ENCODE results near the gene PA2G4.
A peak's percentile ranks its signal among the peaks of the same experiment; 100 is the strongest.

DNA sequence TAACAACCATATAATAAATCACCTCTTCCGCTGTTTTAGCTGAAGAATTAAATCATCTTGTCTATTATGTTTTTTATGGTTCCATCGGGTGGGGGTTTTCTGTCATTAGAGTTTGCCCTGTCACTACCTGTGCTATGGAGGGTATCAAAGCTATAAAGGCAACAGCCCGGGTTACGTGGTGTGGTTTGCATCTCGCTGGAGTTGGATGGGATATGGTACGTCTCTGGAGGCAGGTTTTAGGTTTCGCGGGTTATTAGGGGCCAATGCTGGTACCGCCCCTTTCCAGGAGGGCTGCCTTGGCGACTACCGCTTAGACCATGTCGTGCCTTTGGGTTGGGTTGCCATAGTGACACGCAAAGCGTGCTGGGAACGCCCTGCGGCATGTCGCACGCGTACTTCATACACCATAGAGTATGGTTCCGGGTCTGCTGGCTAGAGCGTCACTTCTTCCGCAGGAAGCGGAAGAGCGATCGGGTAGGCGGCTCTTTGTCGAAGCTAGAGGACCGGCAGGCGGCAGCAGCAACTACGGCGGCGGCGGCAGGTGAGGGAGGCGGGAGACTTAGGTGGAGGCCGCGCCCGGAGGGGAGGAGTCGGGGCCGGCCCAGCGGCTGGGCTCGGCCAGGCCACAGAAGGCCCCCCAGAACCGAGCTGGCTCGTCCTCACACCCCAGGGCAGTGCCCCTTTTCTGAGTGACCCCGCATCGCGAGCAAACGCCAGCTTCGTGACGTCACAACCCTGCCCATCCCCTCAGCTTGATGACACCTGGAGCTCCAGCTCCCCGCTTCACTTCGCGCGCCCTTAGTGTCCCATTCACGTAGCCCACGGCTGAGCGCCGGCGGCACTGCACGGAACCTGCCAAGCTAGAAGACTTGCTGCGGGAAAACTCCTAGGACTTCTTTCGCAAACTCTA lies 13.7 kb downstream of the PA2G4 start, which contains the start of gene ZC3H10:
- TF ChIP-seq, protein P1, sequence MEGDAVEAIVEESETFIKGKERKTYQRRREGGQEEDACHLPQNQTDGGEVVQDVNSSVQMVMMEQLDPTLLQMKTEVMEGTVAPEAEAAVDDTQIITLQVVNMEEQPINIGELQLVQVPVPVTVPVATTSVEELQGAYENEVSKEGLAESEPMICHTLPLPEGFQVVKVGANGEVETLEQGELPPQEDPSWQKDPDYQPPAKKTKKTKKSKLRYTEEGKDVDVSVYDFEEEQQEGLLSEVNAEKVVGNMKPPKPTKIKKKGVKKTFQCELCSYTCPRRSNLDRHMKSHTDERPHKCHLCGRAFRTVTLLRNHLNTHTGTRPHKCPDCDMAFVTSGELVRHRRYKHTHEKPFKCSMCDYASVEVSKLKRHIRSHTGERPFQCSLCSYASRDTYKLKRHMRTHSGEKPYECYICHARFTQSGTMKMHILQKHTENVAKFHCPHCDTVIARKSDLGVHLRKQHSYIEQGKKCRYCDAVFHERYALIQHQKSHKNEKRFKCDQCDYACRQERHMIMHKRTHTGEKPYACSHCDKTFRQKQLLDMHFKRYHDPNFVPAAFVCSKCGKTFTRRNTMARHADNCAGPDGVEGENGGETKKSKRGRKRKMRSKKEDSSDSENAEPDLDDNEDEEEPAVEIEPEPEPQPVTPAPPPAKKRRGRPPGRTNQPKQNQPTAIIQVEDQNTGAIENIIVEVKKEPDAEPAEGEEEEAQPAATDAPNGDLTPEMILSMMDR (IDR thresholded peaks at IDR 0.05; ENCODE audit: poor library complexity, severe bottlenecking), result peak; percentile 86
- peak; percentile 98 for TF ChIP-seq MXI1 (conservative IDR thresholded peaks at IDR 0.05; ENCODE audit: poor library complexity, severe bottlenecking)
- TF ChIP-seq RAD21 (conservative IDR thresholded peaks at IDR 0.05), result peak; percentile 31
- peak; percentile 98 for TF ChIP-seq POLR2AphosphoS5 (IDR thresholded peaks at IDR 0.05)

Measured in neural cell (in vitro differentiated cells).